NCI-H510A (cell line): ENCODE measurements around the gene KCTD21.

Experiments used
- DNase-seq: peaks from one replicate; lab custom pipeline; 2025; lab: John Stamatoyannopoulos, UW

The KCTD21 gene

DNA sequence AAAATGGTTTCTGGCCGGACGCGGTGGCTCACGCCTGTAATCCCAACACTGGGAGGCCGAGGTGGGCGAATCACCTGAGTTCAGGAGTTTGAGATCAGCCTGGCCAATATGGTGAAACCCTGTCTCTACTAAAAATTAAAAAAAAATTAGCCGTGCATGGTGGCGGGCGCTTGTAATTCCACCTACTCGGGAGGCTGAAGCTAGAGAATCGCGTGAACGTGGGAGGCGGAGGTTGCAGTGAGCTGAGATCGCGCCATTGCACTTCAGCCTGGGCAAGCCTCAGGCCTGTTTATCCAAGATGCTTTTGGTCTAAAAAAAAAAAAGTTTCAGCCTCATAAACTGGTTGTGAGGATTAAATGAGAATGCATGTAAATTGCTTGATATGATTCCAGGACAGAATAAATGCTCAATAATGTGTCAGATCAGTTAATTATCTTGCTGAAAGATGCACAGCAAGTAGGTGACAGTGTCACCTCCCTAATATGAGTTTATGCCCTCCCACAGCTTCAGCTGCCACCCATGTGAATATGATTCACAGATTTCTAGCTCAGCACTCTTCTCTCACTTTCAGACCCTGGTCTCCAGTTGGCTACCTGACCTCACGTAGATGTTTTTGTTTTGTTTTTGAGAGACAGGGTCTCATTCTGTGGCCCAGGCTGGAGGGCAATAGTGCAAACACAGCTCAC, 47.9 kb downstream of the KCTD21 start:
- no peak for DNase-seq

DNA sequence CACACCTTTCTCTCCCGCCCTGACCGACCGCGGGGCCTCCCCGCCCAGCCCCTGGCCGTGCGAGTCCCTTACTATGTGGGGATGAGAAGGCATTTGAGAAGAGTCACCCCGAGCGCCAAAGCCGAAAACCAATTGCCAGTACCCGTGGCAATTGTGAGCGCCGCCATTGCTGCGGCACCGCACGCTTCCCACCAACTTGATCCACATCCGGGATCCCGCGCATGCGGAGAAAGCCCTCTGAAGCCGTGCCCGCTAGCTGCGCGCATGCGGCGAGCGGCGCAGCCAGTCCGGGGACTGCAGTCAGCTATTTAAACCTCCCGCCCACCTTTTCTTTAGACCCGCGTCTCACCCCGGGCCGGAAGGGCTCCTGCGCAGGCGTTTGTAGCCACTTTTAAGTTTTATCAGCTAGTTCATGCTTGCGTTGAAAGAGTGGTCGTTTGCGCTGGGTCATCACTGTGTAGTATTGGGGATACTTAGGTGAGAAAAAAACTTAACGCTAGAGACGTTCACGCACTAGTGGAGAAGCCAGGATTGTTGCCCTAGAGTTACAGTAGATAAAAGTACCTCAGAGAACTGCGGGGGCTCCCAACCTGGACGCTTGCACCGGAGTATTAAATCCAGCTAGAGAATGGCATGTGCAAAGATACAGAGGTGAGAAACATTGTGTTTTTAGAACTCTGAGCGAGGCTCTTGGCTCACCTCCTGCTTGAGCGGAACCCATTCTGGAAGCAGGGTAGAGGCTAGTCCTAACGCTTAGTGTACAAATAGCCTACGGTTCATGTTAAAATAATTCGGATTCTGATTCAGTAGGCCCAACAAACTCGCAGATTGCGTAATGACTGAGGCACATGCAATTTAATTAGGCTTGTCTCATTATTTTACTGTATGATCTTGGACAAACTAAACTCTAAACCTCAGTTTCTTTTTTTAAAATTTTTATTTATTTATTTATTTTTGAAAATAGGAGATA, 48.7 kb downstream of the KCTD21 start, which contains the start of gene ALG8:
Gene ALG8 (minus strand): TSS at position 205 of the 970 bp plus-strand sequence. CDS start 38 bp downstream, at position 167.
- peak; percentile 93 for DNase-seq

DNA sequence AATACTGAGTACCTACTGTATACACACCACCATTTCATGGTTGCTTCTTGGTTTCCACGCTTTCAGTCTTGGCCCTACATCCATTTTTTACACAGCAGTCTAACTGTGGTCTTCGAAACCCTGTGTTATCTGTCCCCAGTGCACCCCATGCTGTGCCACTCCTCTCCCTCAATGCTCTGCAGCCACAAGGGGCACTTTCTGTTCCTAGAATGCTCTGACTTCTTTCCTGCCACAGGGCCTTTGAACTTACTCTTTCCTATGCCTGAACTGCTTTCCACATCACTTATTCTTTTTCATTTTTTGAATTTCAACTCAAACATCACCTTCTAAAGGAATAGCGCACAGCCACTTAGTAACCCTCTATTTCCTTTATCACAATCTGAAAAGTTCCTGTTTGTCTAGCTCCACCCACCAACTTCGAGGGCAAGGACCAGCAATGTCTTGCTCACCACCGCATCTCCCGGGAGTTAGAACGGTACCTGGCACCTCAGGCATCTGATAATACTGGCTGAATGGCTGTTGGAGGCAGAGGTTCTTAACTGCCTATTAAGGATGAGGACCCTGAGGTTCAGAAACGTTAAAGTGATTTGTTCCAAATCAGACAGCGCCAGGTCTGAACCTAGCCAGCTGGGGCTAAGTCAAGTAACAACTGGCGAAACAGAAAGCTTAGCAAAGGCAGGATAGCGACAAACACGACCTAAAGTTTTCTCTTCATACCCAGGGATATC, 49.6 kb downstream of the KCTD21 start:
- no peak for DNase-seq

DNA sequence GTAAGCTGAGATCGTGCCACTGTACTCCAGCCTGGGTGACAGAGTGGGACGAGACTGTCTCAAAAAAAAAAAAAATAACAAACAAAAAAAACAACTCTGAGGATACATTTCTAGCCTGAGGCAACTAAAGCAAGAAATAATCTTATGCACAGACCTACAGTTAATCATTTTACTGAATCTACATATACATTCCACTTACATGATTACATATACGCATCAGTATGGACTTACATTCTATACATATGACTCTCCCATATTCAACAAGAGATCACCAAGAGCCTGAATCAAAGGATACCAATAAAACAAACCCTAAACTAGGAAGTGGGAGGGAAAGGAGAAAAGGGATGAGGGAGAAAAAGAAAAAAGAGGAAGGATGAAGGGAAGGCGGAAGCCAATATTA, 50.1 kb downstream of the KCTD21 start:
- no peak for DNase-seq

DNA sequence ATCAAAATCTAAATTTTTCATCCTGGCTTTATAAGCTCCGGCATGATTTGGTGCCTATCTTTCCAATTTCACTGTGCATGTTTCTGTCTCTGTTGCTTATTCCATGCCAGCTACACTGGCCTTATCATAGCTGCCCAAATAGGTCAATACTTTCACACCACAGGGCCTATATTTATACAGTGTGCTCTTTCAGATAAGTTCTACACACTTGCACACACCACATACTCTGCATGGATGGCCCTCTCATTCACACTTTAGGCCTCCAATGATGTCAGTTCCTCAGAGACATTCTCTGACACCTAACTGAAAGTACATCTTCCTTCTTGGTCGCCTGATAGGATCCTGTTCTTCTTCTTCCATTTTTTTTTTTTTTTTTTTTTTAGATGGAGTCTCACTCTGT, 56.0 kb downstream of the KCTD21 start:
- DNase-seq = no peak

DNA sequence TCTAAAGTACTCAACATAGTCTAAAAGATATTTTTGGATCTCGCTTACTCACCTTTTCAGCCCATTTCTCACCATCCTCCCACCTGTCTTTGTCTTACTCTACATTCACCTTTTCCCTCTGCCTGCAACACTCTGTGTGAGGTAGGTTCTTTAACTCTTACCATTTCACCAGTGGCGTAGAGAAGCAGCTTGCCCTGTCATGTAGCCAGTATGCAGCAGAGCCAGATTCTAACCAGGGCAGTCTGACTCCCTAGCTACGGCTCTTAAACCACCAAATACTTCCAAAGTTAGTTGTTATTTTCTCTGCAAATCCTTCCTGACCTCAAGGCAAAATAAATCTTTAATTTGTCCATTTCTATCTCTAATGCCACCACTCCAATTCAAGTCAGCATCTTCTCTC, 56.5 kb downstream of the KCTD21 start:
- DNase-seq = no peak

DNA sequence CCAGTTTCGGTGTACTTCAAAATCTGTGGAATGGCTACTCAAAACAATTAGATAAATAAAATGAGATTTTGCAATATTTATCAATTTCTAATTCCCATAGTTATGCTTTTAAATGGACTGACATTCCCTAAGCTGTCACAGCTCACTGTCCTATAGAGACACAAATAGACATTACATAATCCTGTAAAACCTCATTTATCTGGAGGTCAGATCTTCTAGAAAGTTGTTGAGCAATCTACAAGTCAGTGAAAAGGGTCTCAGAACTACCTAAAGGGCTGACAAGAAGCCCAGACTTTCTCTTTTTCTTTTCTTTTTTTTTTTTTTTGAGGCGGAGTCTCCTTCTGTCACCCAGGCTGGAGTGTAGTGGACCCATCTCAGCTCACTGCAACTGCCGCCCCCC, 61.0 kb downstream of the KCTD21 start:
- no peak for DNase-seq
